DND-41 (cell line): ENCODE data around the gene ALDH3B1.

ENCODE experiments used
- ATAC-seq: fragments of 200-7000 bp; cut with Tn5 transposase; 3 replicates; pipeline ENCODE4 v1.9.1; 2021; ENCODE audit warnings: low read depth; ENCODE audit not compliant: insufficient read depth
- DNase-seq: peaks from one replicate; pipeline ENCODE4 v3.0.0-alpha.2; 2020
- H2AFZ ChIP-seq: 2 replicates; pipeline ENCODE4 v1.6.0; 2012; ENCODE audit warnings: low read depth, low read length
- H3K27ac ChIP-seq: 2 replicates; pipeline ENCODE4 v1.5.1; 2012; ENCODE audit warnings: low read length, inconsistent platforms
- H3K27me3 ChIP-seq: fragments of 200-600 bp; sonication (generic); 2 replicates; pipeline ENCODE4 v1.6.0; 2012; ENCODE audit warnings: low read length, mild to moderate bottlenecking, inconsistent platforms; ENCODE audit not compliant: insufficient read depth, poor library complexity
- H3K36me3 ChIP-seq: 2 replicates; pipeline ENCODE4 v1.5.1; 2012; ENCODE audit warnings: low read length, inconsistent platforms; ENCODE audit not compliant: insufficient read depth
- H3K4me1 ChIP-seq: 2 replicates; pipeline ENCODE4 v1.5.1; 2012; ENCODE audit warnings: mild to moderate bottlenecking, low read length; ENCODE audit not compliant: insufficient read depth
- H3K4me2 ChIP-seq: 2 replicates; pipeline ENCODE4 v1.6.0; 2012; ENCODE audit warnings: mild to moderate bottlenecking, moderate library complexity, low read length, inconsistent platforms; ENCODE audit not compliant: insufficient read depth
- H3K4me3 ChIP-seq, 2 experiments: fragments of 200-600 bp in 1 of 2; shearing (Covaris generic) in 1 of 2; 2 replicates each; pipeline ENCODE4 v1.5.1; 2012 to 2016; ENCODE audit warnings: inconsistent platforms in 2 of 2, low read length in 2 of 2, mild to moderate bottlenecking in 2 of 2, low read depth in 1 of 2, moderate library complexity in 1 of 2
- H3K79me2 ChIP-seq: 2 replicates; pipeline ENCODE4 v1.6.0; 2012; ENCODE audit warnings: low read length, inconsistent platforms; ENCODE audit not compliant: insufficient read depth
- H3K9ac ChIP-seq: 2 replicates; pipeline ENCODE4 v1.6.0; 2012; ENCODE audit warnings: low read depth, mild to moderate bottlenecking, inconsistent platforms, low read length, moderate library complexity
- H3K9me3 ChIP-seq: 2 replicates; pipeline ENCODE4 v1.5.1; 2012; ENCODE audit warnings: low read length, moderate library complexity, mild to moderate bottlenecking, inconsistent platforms; ENCODE audit not compliant: insufficient read depth, severe bottlenecking
- H4K20me1 ChIP-seq: 2 replicates; pipeline ENCODE4 v1.6.0; 2012; ENCODE audit warnings: low read length; ENCODE audit not compliant: insufficient read depth
- EZH2 ChIP-seq: IDR thresholded peaks from 3 replicates; pipeline ENCODE4 v1.6.1; 2012; ENCODE audit warnings: borderline replicate concordance, low read depth, mild to moderate bottlenecking, moderate library complexity, low read length, inconsistent platforms; ENCODE audit not compliant: severe bottlenecking
- TF ChIP-seq, protein P1 (sequence below): IDR thresholded peaks from 2 replicates; pipeline ENCODE4 v1.5.1; 2012; ENCODE audit warnings: borderline replicate concordance, low read length, moderate library complexity, mild to moderate bottlenecking; ENCODE audit not compliant: poor library complexity, severe bottlenecking; ENCODE audit errors: extremely low read depth

ALDH3B1 gene

GRCh38 chr11:67999201-67999629 is 10.9 kb upstream of the ALDH3B1 start:
- peaks cover 5% of the 10 kb centered on the region; the same call in 1 of the 2 replicates for H4K20me1 ChIP-seq
- H3K4me3 ChIP-seq = no peak overlapping the region
- no peak overlapping the region for H3K9ac ChIP-seq
- ATAC-seq (no peak), DNase-seq (no peak)
- H2AFZ ChIP-seq = no peak overlapping the region
- no peaks in the 10 kb centered on the region for H3K79me2 ChIP-seq
- no peak overlapping the region for H3K4me2 ChIP-seq
- H3K27me3 ChIP-seq = peaks cover 10% of the 10 kb centered on the region
- TF ChIP-seq, protein P1, sequence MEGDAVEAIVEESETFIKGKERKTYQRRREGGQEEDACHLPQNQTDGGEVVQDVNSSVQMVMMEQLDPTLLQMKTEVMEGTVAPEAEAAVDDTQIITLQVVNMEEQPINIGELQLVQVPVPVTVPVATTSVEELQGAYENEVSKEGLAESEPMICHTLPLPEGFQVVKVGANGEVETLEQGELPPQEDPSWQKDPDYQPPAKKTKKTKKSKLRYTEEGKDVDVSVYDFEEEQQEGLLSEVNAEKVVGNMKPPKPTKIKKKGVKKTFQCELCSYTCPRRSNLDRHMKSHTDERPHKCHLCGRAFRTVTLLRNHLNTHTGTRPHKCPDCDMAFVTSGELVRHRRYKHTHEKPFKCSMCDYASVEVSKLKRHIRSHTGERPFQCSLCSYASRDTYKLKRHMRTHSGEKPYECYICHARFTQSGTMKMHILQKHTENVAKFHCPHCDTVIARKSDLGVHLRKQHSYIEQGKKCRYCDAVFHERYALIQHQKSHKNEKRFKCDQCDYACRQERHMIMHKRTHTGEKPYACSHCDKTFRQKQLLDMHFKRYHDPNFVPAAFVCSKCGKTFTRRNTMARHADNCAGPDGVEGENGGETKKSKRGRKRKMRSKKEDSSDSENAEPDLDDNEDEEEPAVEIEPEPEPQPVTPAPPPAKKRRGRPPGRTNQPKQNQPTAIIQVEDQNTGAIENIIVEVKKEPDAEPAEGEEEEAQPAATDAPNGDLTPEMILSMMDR = no peak
- no peak for TF ChIP-seq EZH2
- no peak overlapping the region for H3K27ac ChIP-seq
- no peaks in the 10 kb centered on the region for H3K36me3 ChIP-seq
- H3K4me1 ChIP-seq = peaks cover 6% of the 10 kb centered on the region
- H3K9me3 ChIP-seq = no peaks in the 10 kb centered on the region

DNA sequence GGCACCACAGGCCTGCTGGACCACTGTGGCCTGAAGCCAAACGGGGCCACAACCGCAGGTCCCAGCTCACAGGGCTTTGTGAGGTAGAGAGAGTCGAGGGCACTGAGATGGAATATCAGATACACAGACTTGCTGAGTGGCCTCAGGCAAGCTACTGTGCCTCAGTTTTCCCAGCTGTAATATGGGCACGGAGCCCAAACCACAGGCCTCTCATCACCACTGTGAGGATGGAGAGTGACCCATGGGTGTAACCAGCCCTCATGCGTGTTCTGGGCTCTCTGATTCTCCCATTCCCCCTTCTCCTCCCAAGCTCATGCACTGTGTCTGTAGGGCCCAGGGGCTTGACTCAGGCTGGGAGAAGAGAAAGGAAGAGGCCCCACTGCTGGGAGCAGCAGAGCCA is 10.4 kb upstream of the ALDH3B1 start:
- Histone ChIP-seq H3K79me2 (no peaks in the 10 kb centered on the region), H3K9ac (no peak overlapping the region), H3K27ac (no peak overlapping the region), H3K9me3 (no peaks in the 10 kb centered on the region), H3K27me3 (peaks cover 15% of the 10 kb centered on the region), H2AFZ (no peak overlapping the region), H3K4me2 (no peak overlapping the region), H4K20me1 (peaks cover 5% of the 10 kb centered on the region; the same call in 1 of the 2 replicates), H3K4me3 (no peak overlapping the region), H3K36me3 (no peaks in the 10 kb centered on the region), H3K4me1 (peaks cover 11% of the 10 kb centered on the region)
- no peak for TF ChIP-seq EZH2
- TF ChIP-seq, protein P1 = no peak
- ATAC-seq (no peak), DNase-seq (no peak)

DNA sequence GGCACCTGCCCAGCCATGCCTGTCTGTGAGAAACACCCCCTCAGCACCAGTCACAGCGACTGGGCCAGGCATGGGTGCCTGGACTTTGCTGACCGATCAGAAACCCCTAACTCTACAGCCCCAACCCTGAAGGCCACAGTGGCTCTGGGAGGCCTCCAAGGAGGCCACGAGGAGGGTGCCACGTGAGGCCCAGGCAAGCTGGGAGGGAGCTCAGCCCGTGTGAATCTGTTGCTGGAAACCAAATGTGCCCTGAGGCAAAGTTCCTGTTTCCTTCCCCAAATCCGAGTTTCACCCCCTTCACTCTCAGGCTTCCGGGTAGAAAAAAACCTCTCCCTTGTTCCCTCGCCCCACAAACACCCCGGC is 7.6 kb upstream of the ALDH3B1 start:
- no peaks in the 10 kb centered on the region for H3K9me3 ChIP-seq
- H3K4me3 ChIP-seq = no peak overlapping the region
- H3K9ac ChIP-seq = no peak overlapping the region
- H3K36me3 ChIP-seq = no peaks in the 10 kb centered on the region
- no peak overlapping the region for H3K27ac ChIP-seq
- no peak overlapping the region for H2AFZ ChIP-seq
- H3K27me3 ChIP-seq = peaks cover 17% of the 10 kb centered on the region
- H4K20me1 ChIP-seq = peaks cover 5% of the 10 kb centered on the region; the same call in 1 of the 2 replicates
- DNase-seq (no peak), ATAC-seq (no peak)
- no peaks in the 10 kb centered on the region for H3K79me2 ChIP-seq
- H3K4me2 ChIP-seq = no peak overlapping the region
- H3K4me1 ChIP-seq = peaks cover 14% of the 10 kb centered on the region
- TF ChIP-seq, protein P1 = no peak
- TF ChIP-seq EZH2 = no peak
